Measurements from ENCODE around the gene CAGE1.

CAGE1 gene

DNA sequence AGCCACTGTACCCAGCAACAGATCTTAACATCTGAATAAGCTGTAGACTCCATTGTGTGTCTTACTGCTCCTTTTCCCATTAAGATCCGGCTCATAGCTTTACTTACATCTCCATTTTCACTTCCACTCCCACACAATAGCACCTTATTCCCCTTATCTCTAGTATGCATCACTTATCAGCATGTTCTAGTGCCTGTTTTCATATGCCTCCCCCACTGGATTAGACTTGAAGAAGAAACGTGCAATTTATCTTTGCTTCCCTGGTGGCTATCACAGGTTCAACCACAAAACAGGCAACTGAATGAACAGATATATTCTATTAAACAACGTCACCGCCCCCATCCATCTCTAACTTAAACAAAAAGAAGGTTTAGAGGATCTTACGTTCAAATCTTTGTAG, 88.6 kb downstream of the CAGE1 start:
- H3K36me3 ChIP-seq (replicated peaks; ENCODE audit: low read depth, low read length) = peaks cover 61% of the 10 kb centered on the region
- peaks cover 17% of the 10 kb centered on the region; the same call in 1 of the 2 replicates for H4K20me1 ChIP-seq (ENCODE audit: insufficient read depth, low read length)

DNA sequence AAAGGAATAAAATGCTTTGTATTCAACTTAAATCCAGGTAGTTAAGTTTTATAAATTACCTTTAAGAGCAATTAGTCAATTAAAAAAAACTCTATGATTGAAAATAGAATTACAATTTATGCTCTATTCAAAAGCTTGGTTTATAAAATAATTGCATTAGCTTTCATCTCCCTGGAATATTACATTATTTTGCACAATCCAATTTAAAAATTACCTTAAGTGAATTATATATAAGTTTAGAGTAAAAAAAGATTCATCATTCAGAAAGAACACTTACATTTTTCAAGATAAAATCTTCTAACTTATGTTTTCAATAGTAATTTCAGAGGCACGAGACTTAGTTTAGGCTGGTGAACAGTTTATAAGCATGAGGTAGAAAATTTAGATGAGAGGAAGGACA, 91.4 kb downstream of the CAGE1 start:
- no peak overlapping the region for H3K27ac ChIP-seq (ENCODE audit: low read length)
- H4K20me1 ChIP-seq (ENCODE audit: insufficient read depth, low read length) = no peaks in the 10 kb centered on the region
- no peak overlapping the region for H2AFZ ChIP-seq (ENCODE audit: low read depth, low read length)
- H3K9me3 ChIP-seq (ENCODE audit: insufficient read depth, low read length) = no peaks in the 10 kb centered on the region
- peaks cover 54% of the 10 kb centered on the region for H3K36me3 ChIP-seq (replicated peaks; ENCODE audit: low read depth, low read length)
- no peak overlapping the region for H3K4me3 ChIP-seq (ENCODE audit: low read length)
- H3K4me2 ChIP-seq (ENCODE audit: low read length) = no peak overlapping the region
- no peaks in the 10 kb centered on the region; the same call in 1 of the 2 replicates for H3K4me1 ChIP-seq (ENCODE audit: low read length)
- no peak overlapping the region for H3K9ac ChIP-seq (ENCODE audit: low read length)
- H3K27me3 ChIP-seq (ENCODE audit: low read depth, low read length) = no peaks in the 10 kb centered on the region
- TF ChIP-seq EZH2phosphoT487 (IDR thresholded peaks at IDR 0.05; ENCODE audit: low read depth) = no peak
- TF ChIP-seq, protein P1, sequence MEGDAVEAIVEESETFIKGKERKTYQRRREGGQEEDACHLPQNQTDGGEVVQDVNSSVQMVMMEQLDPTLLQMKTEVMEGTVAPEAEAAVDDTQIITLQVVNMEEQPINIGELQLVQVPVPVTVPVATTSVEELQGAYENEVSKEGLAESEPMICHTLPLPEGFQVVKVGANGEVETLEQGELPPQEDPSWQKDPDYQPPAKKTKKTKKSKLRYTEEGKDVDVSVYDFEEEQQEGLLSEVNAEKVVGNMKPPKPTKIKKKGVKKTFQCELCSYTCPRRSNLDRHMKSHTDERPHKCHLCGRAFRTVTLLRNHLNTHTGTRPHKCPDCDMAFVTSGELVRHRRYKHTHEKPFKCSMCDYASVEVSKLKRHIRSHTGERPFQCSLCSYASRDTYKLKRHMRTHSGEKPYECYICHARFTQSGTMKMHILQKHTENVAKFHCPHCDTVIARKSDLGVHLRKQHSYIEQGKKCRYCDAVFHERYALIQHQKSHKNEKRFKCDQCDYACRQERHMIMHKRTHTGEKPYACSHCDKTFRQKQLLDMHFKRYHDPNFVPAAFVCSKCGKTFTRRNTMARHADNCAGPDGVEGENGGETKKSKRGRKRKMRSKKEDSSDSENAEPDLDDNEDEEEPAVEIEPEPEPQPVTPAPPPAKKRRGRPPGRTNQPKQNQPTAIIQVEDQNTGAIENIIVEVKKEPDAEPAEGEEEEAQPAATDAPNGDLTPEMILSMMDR (IDR thresholded peaks at IDR 0.05; ENCODE audit: low read depth, low read length) = no peak
- peaks cover 21% of the 10 kb centered on the region for H3K79me2 ChIP-seq (ENCODE audit: low read length)

More for the DNA sequence above, 88.6 kb downstream of the CAGE1 start:
- Histone ChIP-seq H3K79me2 (ENCODE audit: low read length) (peaks cover 35% of the 10 kb centered on the region), H3K4me3 (ENCODE audit: low read length) (no peak overlapping the region), H3K9me3 (ENCODE audit: insufficient read depth, low read length) (no peaks in the 10 kb centered on the region), H3K27me3 (ENCODE audit: low read depth, low read length) (no peaks in the 10 kb centered on the region), H3K4me2 (ENCODE audit: low read length) (no peak overlapping the region), H3K4me1 (ENCODE audit: low read length) (no peaks in the 10 kb centered on the region; the same call in 1 of the 2 replicates), H3K27ac (ENCODE audit: low read length) (no peak overlapping the region), H2AFZ (ENCODE audit: low read depth, low read length) (no peak overlapping the region), H3K9ac (ENCODE audit: low read length) (no peak overlapping the region)
- TF ChIP-seq, protein P1 (IDR thresholded peaks at IDR 0.05; ENCODE audit: low read depth, low read length) = no peak
- TF ChIP-seq EZH2phosphoT487 (IDR thresholded peaks at IDR 0.05; ENCODE audit: low read depth) = no peak

GRCh38 chr6:7296602-7297001, 92.9 kb downstream of the CAGE1 start:
- H2AFZ ChIP-seq (ENCODE audit: low read depth, low read length) = no peak overlapping the region
- H3K4me2 ChIP-seq (ENCODE audit: low read length) = no peak overlapping the region
- H3K27me3 ChIP-seq (ENCODE audit: low read depth, low read length) = no peaks in the 10 kb centered on the region
- H3K36me3 ChIP-seq (replicated peaks; ENCODE audit: low read depth, low read length) = peaks cover 50% of the 10 kb centered on the region
- no peak overlapping the region for H3K9ac ChIP-seq (ENCODE audit: low read length)
- no peak for TF ChIP-seq EZH2phosphoT487 (IDR thresholded peaks at IDR 0.05; ENCODE audit: low read depth)
- TF ChIP-seq, protein P1 (IDR thresholded peaks at IDR 0.05; ENCODE audit: low read depth, low read length) = no peak
- H3K27ac ChIP-seq (ENCODE audit: low read length) = no peak overlapping the region
- no peaks in the 10 kb centered on the region; the same call in 1 of the 2 replicates for H3K4me1 ChIP-seq (ENCODE audit: low read length)
- no peak overlapping the region for H3K4me3 ChIP-seq (ENCODE audit: low read length)
- H3K9me3 ChIP-seq (ENCODE audit: insufficient read depth, low read length) = no peaks in the 10 kb centered on the region
- peaks cover 17% of the 10 kb centered on the region for H3K79me2 ChIP-seq (ENCODE audit: low read length)
- H4K20me1 ChIP-seq (ENCODE audit: insufficient read depth, low read length) = no peaks in the 10 kb centered on the region

DNA sequence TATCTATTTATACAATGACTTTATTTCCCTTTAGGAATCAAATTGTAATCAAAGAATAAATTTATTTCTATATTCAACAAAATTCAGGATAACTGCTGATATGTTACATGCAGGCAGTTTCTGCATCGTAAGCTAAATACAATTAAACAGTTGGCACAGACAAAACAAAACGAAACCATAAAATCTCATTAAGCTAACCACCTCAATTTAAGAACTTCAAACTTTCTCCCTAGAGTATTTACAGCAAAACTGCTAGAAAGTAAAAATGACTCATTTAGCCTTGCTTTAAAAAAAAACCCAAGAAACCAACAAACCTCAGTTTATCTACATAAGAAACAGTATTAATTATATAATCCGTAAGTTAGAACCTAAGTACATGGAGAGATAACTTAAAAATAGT, 93.6 kb downstream of the CAGE1 start:
- Histone ChIP-seq H3K27ac (ENCODE audit: low read length) (no peak overlapping the region), H3K79me2 (ENCODE audit: low read length) (peaks cover 10% of the 10 kb centered on the region), H3K9me3 (ENCODE audit: insufficient read depth, low read length) (no peaks in the 10 kb centered on the region), H2AFZ (ENCODE audit: low read depth, low read length) (no peak overlapping the region), H3K4me3 (ENCODE audit: low read length) (no peak overlapping the region), H4K20me1 (ENCODE audit: insufficient read depth, low read length) (no peaks in the 10 kb centered on the region), H3K4me2 (ENCODE audit: low read length) (no peak overlapping the region), H3K27me3 (ENCODE audit: low read depth, low read length) (no peaks in the 10 kb centered on the region), H3K4me1 (ENCODE audit: low read length) (no peaks in the 10 kb centered on the region; the same call in 1 of the 2 replicates), H3K36me3 (replicated peaks; ENCODE audit: low read depth, low read length) (peaks cover 43% of the 10 kb centered on the region), H3K9ac (ENCODE audit: low read length) (no peak overlapping the region)
- TF ChIP-seq EZH2phosphoT487 (IDR thresholded peaks at IDR 0.05; ENCODE audit: low read depth) = no peak
- TF ChIP-seq, protein P1 (IDR thresholded peaks at IDR 0.05; ENCODE audit: low read depth, low read length) = no peak
